Stimulated activated naive B cell treated with anti-CD40 and anti-IgM and Interleukin-4, amounts not matched to agents 10 μg/mL and 1 μg/mL and 100 μg/mL, for 72 hours (primary cell): ENCODE data around the gene NRP1.

Source experiments
- ATAC-seq, 2 donors: fragments of 150-1000 bp; cut with Tn5 transposase; replicated peaks; 2 replicates each; pipeline ENCODE4 v1.10.0; 2021; ENCODE audit warnings: moderate library complexity in 1 of 2
- DNase-seq: peaks from one replicate; pipeline ENCODE4 v3.0.0; 2021
- H3K27ac Mint-ChIP-seq: one replicate; pipeline ENCODE4 v1.8.0; 2022; ENCODE audit warnings: mild to moderate bottlenecking, mixed read lengths
- H3K27me3 Mint-ChIP-seq, 2 donors: one replicate each; pipeline ENCODE4 v1.8.0; 2022; ENCODE audit warnings: mixed read lengths in 2 of 2
- H3K36me3 Mint-ChIP-seq, 2 donors: one replicate each; pipeline ENCODE4 v1.8.0; 2022; ENCODE audit warnings: mixed read lengths in 2 of 2, mild to moderate bottlenecking in 1 of 2
- H3K4me1 Mint-ChIP-seq, 2 donors: one replicate each; pipeline ENCODE4 v1.8.0; 2022; ENCODE audit warnings: mixed read lengths in 2 of 2, mild to moderate bottlenecking in 1 of 2
- H3K4me3 Mint-ChIP-seq, 2 donors: one replicate each; pipeline ENCODE4 v1.8.0; 2022; ENCODE audit warnings: mild to moderate bottlenecking in 2 of 2, mixed read lengths in 2 of 2, moderate library complexity in 1 of 2
- H3K9me3 Mint-ChIP-seq, 2 donors: one replicate each; pipeline ENCODE4 v1.8.0; 2022; ENCODE audit warnings: mixed read lengths in 2 of 2, mild to moderate bottlenecking in 1 of 2

NRP1 gene

DNA sequence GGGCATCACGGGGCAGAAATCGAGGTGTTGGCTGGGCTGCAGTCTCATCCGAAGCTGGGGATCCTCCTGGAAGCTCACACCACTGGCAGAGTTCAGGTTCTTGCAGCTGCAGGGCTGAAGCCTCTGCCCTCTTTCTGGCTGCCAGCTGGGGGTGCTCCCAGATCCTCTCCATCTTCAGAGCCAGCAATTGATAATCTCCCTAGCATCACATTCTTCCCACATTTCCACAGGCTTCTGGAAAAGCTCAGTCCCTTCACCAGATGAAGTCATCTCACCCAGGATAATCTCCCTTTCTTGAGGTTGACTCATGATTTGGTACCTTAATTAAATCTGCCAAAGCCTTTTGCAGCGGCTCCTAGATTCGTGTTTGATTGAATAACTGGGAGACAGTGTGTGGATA is 55.2 kb downstream of the NRP1 start:
- ATAC-seq = no peak
- Mint-ChIP-seq H3K4me3 (no peak overlapping the region), H3K4me1 (no peaks in the 10 kb centered on the region), H3K9me3 (no peaks in the 10 kb centered on the region), H3K27me3 (peaks cover 4 to 9% of the 10 kb centered on the region in 2 donors), H3K36me3 (no peaks in the 10 kb centered on the region), H3K27ac (no peak overlapping the region)
- DNase-seq = no peak

DNA sequence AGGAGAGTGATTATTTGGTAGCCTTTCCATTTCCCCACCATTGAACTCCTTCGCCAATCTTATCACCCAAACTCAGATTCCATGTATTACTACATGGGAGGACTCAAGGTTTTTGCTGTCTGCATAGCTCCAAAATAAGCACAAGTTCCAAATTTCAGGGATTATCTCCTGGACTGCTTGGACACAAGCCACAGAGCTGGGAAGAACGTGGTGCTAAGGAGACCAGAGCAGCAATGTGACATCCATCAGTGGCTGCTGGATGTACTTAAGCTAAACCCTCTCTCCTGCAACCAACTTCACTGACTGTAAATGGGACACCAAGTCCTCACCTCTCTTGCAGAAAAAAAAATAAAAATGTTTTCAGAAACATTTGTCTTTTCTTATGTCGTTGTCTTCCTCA is 56.3 kb downstream of the NRP1 start:
- no peaks in the 10 kb centered on the region for H3K9me3 Mint-ChIP-seq
- no peaks in the 10 kb centered on the region for H3K36me3 Mint-ChIP-seq
- DNase-seq = no peak
- no peak overlapping the region for H3K27ac Mint-ChIP-seq
- H3K27me3 Mint-ChIP-seq = peaks cover 4 to 14% of the 10 kb centered on the region in 2 donors
- H3K4me3 Mint-ChIP-seq = no peak overlapping the region
- no peak for ATAC-seq
- H3K4me1 Mint-ChIP-seq = no peaks in the 10 kb centered on the region

DNA sequence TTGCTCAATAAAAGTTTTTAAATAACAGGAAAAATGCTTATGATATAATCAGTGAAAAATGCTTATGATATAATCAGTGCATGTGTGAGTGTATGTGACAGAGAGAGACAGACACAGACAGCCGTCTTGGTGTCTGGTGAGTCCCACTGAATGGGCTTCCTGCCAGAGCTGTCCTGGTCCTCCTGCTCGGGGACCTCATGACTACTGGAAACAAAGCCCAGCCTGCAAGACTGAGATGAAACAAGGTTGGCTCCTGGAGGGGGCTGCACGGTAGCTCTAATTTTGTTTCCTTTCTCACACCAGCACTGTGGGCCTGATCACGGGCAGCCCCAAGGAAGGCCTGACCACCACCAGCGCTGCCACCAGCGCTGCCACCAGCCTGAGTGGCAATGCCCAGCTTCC is 57.3 kb downstream of the NRP1 start:
- Mint-ChIP-seq H3K4me1 (no peaks in the 10 kb centered on the region), H3K27ac (peak overlapping the region; percentile 25), H3K36me3 (no peaks in the 10 kb centered on the region), H3K27me3 (peaks cover 4 to 14% of the 10 kb centered on the region in 2 donors), H3K9me3 (no peaks in the 10 kb centered on the region), H3K4me3 (no peak overlapping the region)
- ATAC-seq (no peak), DNase-seq (no peak)

DNA sequence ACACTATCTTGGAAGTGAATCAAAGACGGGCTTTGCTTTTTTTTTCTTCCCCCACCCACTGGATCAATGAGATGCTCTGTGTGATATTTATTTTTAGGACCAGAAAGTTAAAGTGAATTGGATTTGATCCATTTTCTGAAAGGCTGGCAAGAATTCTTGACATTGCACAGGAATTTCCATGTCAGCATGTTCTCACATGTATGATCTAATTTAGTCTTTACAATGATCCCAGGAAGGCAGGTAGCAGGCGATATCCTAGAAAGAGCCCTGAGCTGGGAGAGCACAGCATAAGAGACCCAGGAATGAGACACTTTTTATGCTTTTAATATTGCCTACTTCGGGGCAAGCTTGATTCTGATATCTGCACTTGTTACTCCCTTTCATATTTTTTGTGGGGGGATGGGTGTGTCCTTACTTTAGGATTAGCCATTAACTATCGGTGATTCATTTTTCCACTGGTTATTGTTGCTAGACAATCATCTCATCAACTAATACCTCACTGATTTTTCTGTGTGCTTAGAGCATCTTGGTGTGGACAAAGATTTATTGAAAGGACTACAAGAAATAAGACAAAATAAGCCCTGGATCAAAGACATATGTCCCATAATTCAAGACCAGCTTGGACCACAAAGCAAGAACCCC is 58.1 kb downstream of the NRP1 start:
- ATAC-seq = no peak
- no peak overlapping the region for H3K4me3 Mint-ChIP-seq
- no peak for DNase-seq

DNA sequence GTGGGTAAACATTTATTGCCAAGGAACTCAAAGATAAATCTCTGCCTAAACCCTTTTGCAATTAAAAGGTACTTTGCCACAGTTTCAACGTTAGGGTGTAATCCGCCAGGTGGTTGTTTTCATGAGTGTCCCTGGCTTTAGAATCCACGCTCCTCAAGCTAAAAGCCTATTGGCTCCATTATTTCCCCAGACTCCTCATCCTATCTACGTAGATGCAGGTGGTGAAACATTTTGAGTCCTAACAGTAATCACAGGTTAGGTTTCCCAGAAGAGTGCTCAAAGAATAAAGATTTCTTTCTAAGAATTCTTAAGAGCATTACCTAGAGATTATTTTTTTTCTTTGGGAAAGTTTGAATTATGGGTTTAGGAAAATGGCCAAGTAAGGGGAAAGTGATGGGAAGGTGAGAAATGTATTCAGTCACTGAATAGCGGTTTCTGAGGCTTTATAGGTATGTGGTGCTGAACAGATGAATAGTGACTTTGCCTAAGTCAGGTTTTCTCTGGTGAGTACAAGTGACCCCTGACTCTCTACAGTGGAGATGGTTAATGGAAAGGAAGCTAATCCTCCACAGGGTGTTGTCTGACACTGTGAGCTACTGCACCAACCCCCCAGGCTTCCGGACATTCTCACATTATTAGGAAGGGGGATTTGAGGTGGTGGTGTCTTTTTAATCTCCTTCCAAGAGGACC is 60.2 kb downstream of the NRP1 start:
- H3K9me3 Mint-ChIP-seq = no peaks in the 10 kb centered on the region
- H3K27me3 Mint-ChIP-seq = peaks cover 0 to 14% of the 10 kb centered on the region in 2 donors
- no peaks in the 10 kb centered on the region for H3K4me1 Mint-ChIP-seq
- no peak for DNase-seq
- no peak for ATAC-seq
- H3K36me3 Mint-ChIP-seq = no peaks in the 10 kb centered on the region
- no peak overlapping the region for H3K4me3 Mint-ChIP-seq
- no peak overlapping the region for H3K27ac Mint-ChIP-seq

More for the DNA sequence above, 58.1 kb downstream of the NRP1 start:
- Mint-ChIP-seq H3K27ac (no peak overlapping the region), H3K36me3 (no peaks in the 10 kb centered on the region), H3K9me3 (no peaks in the 10 kb centered on the region), H3K27me3 (peaks cover under 1 to 14% of the 10 kb centered on the region in 2 donors), H3K4me1 (no peaks in the 10 kb centered on the region)

DNA sequence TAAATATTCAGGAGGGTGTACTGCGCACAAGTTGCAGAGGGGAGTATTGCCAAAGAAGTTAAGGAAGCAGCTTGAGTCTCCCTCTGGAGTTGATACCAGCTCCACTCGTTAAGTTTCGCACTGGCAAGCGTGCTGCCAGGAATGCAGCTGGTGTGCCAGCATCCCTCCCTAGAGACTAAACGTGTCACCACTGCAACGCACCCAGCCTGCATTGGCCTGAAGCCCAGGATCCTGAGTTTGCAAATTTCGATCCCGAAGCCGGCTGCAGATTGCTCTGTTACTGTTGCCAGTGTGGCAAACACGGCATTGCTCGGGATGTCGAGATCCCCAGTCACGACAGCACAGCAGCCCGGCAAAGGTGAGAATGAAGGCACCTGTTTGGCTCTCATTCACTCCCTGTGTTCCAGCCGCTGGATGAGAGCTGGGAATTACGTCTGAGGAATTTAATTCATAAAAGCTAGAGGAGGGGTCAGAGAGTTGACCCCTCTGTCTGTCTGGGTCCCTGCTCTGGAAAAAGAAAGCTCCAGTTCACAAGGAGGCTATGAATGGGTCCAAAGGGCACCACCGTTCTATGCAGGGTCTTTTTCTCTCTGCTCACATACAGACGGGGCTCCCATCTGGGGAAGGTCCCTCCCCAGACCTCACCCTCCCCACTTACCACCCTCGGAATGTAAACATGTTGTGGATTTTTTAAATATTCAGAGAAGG is 61.0 kb downstream of the NRP1 start:
- no peak overlapping the region for H3K4me3 Mint-ChIP-seq
- H3K4me1 Mint-ChIP-seq = no peaks in the 10 kb centered on the region
- H3K27ac Mint-ChIP-seq = no peak overlapping the region
- no peaks in the 10 kb centered on the region for H3K36me3 Mint-ChIP-seq
- no peak for ATAC-seq
- H3K27me3 Mint-ChIP-seq = peaks cover 0 to 14% of the 10 kb centered on the region in 2 donors
- no peaks in the 10 kb centered on the region for H3K9me3 Mint-ChIP-seq
- no peak for DNase-seq

DNA sequence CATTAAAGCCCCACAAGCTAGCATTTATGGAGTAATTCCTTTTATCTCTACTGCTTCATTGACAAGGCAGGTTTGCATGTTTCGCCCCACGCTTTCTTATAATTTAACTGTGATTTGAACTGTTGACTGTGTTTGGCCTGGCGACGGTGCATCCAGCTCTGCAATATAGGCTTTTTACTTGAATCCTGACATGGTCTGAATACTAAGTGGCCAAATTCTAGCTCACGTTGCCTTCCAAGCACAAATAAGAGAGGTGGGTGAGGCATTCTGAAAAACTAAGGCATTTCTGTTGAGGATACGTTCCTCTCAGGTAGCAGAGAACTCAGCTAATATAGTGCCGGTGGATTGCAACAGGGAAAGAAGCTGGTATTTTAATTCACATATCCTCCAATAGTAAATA is 61.8 kb downstream of the NRP1 start:
- no peak overlapping the region for H3K4me3 Mint-ChIP-seq
- H3K27ac Mint-ChIP-seq = no peak overlapping the region
- H3K27me3 Mint-ChIP-seq = peaks cover 0 to 14% of the 10 kb centered on the region in 2 donors
- no peaks in the 10 kb centered on the region for H3K36me3 Mint-ChIP-seq
- H3K9me3 Mint-ChIP-seq = no peaks in the 10 kb centered on the region
- no peaks in the 10 kb centered on the region for H3K4me1 Mint-ChIP-seq
- DNase-seq = no peak
- no peak for ATAC-seq

DNA sequence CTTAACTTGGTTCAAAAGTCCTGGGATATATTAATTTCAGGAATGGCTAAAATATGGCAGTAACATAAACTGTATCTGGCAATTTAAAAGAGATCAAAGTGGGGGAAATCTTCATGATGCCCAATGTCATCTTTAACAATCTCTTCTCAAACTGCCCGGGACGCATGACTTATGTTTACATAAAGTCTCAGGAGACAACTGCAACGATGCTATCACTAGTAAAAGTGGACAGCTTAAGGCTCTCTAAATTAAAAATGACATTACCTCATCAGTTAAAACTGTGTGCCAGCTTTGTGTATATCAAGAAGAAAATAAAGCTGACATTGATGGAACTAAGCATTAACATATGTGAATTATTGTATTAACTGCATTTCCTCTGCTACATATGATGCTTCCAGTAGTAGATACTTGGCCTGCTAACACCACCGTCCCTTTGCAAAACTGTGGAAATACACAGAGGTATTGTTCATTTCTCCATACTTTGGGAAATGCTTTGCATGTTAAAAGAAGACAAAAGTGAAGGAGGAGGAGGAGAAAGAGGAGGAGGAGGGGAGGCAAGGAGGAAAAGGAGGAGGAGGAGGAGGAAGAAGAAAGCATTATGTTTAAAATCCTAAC is 62.4 kb downstream of the NRP1 start:
- H3K27me3 Mint-ChIP-seq = peaks cover 0 to 14% of the 10 kb centered on the region in 2 donors
- DNase-seq = no peak
- H3K36me3 Mint-ChIP-seq = no peaks in the 10 kb centered on the region
- H3K27ac Mint-ChIP-seq = no peak overlapping the region
- no peaks in the 10 kb centered on the region for H3K9me3 Mint-ChIP-seq
- ATAC-seq = no peak
- H3K4me1 Mint-ChIP-seq = no peaks in the 10 kb centered on the region
- H3K4me3 Mint-ChIP-seq = no peak overlapping the region

DNA sequence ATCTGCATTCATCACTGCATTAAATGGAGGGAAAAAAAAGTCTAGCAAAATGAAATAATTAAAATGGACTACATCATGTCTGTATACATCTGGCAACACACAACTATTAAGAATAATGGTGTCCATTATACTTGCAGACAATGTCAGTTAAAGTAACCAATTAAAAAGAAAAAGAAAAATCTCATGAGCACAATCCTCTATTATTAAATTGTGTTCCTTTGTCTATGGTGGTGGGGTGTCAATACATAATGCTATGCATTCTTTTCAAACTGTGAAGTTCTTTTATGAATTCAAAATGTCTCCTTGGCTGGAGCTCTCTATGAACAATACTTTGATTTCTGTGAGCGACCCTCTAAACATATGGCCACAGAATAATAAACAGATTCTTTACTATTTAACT is 63.5 kb downstream of the NRP1 start:
- H3K27me3 Mint-ChIP-seq = peaks cover 0 to 14% of the 10 kb centered on the region in 2 donors
- no peaks in the 10 kb centered on the region for H3K4me1 Mint-ChIP-seq
- no peak for ATAC-seq
- no peaks in the 10 kb centered on the region for H3K9me3 Mint-ChIP-seq
- H3K4me3 Mint-ChIP-seq = no peak overlapping the region
- no peaks in the 10 kb centered on the region for H3K36me3 Mint-ChIP-seq
- no peak for DNase-seq
- no peak overlapping the region for H3K27ac Mint-ChIP-seq

DNA sequence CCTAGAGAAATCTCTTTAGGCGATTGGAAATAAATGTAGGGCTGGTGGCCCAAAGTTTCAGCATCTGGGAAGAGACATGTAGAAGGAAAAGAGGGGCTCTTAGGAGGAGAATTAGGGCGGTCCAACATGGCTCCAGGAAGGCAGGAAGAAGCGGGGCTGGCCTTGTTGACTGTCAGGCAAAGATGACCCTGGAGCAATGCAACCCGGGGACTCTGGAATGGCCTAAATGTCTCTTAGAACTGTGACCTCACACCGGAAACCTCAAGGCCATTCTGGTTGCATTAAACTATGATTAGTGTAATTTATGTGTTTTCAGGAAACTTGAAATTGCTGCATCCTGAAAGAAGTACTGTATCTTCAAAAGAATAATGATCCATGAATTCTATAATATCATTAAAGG is 66.8 kb downstream of the NRP1 start:
- H3K4me3 Mint-ChIP-seq = no peak overlapping the region
- H3K27ac Mint-ChIP-seq = peak overlapping the region; percentile 51
- no peak for DNase-seq
- no peak for ATAC-seq
- H3K4me1 Mint-ChIP-seq = no peaks in the 10 kb centered on the region
- no peaks in the 10 kb centered on the region for H3K36me3 Mint-ChIP-seq
- H3K27me3 Mint-ChIP-seq = no peaks in the 10 kb centered on the region
- no peaks in the 10 kb centered on the region for H3K9me3 Mint-ChIP-seq

DNA sequence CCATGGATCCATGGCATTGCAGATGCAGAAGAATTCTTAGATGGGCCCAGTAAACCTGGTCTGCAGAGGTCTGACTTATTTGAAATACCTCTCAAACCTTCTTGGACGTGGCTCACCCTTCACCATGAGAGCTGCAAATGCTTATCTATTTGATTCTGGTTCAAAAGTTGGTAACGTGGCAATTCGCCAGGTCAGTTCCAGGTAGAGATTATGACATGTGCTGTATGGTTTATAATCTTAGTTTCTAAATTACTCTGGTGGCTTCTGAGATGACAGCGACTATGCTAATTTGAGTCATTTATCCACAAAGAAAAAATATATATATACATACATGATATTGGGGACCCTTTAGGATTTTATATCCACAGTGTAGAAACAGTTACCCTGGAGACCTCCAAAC is 68.8 kb downstream of the NRP1 start:
- peak in 1 of 2 donors; percentile 48 for ATAC-seq
- Mint-ChIP-seq H3K4me1 (no peaks in the 10 kb centered on the region), H3K27me3 (no peaks in the 10 kb centered on the region), H3K36me3 (no peaks in the 10 kb centered on the region), H3K4me3 (no peak overlapping the region), H3K9me3 (no peaks in the 10 kb centered on the region), H3K27ac (no peak overlapping the region)
- DNase-seq = no peak

DNA sequence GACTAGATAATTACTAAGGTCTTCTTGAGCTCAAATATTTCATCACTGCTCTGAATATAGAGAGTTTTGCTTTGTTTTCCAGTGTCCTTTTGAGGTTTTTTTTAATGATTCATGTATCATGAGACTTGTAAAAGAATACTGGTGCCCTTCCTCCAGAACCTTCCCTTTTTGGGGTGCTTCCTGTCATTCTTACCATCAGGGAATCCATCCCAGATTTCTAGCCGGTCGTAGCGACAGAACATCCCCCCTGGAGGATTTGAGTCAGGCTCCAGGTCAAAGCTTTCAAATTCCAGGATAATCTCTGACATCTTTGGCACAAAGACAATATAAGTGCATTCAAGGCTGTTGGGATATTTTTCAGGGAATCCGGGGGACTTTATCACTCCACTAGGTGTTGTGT is 71.0 kb downstream of the NRP1 start:
- Mint-ChIP-seq H3K4me1 (no peaks in the 10 kb centered on the region), H3K9me3 (peaks cover 0 to 4% of the 10 kb centered on the region in 2 donors), H3K27me3 (peaks cover 0 to 4% of the 10 kb centered on the region in 2 donors), H3K36me3 (no peaks in the 10 kb centered on the region), H3K27ac (no peak overlapping the region), H3K4me3 (no peak overlapping the region)
- no peak for DNase-seq
- ATAC-seq = no peak

DNA sequence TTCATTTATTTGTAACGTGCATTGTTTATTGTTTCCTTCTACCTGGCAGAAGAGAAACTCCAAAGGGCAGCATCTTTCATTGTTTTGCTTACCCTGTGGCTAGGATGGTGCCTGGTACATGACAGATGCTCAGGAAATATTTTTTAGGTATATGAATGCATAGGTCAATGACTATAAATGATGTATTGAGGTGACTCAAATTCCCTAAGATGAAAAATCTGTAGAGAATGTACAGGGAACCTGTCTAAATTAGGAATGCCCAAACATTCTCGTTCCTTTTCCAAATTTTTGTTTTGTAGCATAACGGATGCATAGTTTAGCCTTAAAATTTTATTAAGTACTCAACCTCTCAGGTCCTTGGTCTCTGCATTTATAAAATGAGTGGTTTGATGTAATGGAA is 71.6 kb downstream of the NRP1 start:
- no peak for DNase-seq
- ATAC-seq = no peak
- peaks cover 0 to 4% of the 10 kb centered on the region in 2 donors for H3K27me3 Mint-ChIP-seq

DNA sequence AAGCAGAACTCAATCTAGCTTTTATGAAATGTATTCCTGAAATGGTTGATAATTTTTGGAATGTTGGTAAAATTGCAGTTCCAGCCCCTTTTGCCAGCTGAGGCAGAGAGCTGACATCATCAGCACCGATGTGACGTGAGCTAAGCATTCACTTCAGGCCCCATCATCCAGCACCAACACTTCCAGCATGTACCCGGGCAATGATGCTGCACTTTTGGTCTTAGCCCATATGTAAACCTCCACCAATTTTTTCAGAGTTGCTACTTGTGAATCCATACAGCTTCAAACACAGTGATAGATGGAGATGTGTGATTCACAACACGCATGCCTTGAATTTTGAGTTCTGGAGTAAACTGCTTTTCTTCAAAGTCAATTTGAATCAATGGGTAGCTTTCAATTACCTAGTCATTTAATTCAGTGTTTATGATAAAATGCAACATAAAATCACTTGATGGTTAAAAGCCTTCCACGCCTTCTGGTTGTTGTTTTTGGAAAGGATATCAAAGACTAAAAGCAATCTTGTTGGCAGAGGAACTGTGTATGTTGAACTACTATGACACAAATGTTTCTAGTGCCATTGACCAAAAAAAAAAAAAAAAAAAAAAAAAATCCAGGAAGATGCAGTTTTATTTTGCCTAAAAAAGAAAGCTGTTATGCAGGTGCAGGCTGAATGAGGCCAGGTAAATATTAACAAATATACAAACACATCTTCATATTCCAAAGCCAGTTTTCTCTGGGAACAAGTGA is 73.9 kb downstream of the NRP1 start:
- ATAC-seq (no peak), DNase-seq (no peak)
- Mint-ChIP-seq H3K4me3 (no peak overlapping the region), H3K27me3 (peaks cover 0 to 4% of the 10 kb centered on the region in 2 donors), H3K27ac (no peak overlapping the region), H3K36me3 (no peaks in the 10 kb centered on the region), H3K4me1 (no peaks in the 10 kb centered on the region), H3K9me3 (peaks cover 0 to 4% of the 10 kb centered on the region in 2 donors)

More for the DNA sequence above, 71.6 kb downstream of the NRP1 start:
- Mint-ChIP-seq H3K9me3 (peaks cover 0 to 4% of the 10 kb centered on the region in 2 donors), H3K4me3 (no peak overlapping the region), H3K27ac (no peak overlapping the region), H3K36me3 (no peaks in the 10 kb centered on the region), H3K4me1 (no peaks in the 10 kb centered on the region)
